Ovary (tissue), 9 donors: ENCODE results near the gene ANO10. TPM values are rescaled to one million over a fixed set of nuclear protein-coding genes. Genes with fewer than 3 reads are reported as not detected.

Source experiments
- DNase-seq, 5 donors: peaks; one replicate each; pipeline ENCODE4 v3.0.0-alpha.2; 2019 to 2020
- H3K27ac ChIP-seq, 2 donors: fragments of 200-600 bp; one replicate each; pipeline versions ENCODE4 v1.5.1 to v1.8.0; 2019 to 2022
- H3K27me3 ChIP-seq: fragments of 200-600 bp; one replicate; pipeline ENCODE4 v1.8.0; 2022
- H3K36me3 ChIP-seq: fragments of 200-600 bp; sonication (generic); one replicate; pipeline ENCODE4 v1.5.1; 2019
- H3K4me1 ChIP-seq: one replicate; pipeline ENCODE4 v1.8.1; 2013; ENCODE audit warnings: mild to moderate bottlenecking, moderate library complexity; ENCODE audit not compliant: insufficient read depth
- H3K4me3 ChIP-seq: fragments of 200-600 bp; sonication (generic); one replicate; pipeline ENCODE4 v1.5.1; 2017
- H3K9me3 ChIP-seq, 2 donors: fragments of 200-600 bp in 1 of 2; sonication (generic) in 1 of 2; one replicate each; pipeline versions ENCODE4 v1.5.1 to v1.8.1; 2013 to 2019; ENCODE audit warnings: mild to moderate bottlenecking in 1 of 2, moderate library complexity in 1 of 2
- EP300 ChIP-seq: sonication (generic); formaldehyde crosslinking; IDR thresholded peaks from one replicate; pipeline ENCODE4 v1.6.1; 2017; ENCODE audit warnings: antibody characterized with exemption
- POLR2A ChIP-seq: fragments of 450-650 bp; IDR thresholded peaks from one replicate; pipeline ENCODE4 v1.6.1; 2017; ENCODE audit warnings: antibody characterized with exemption, mild to moderate bottlenecking, moderate library complexity
- WGBS, 3 donors: extraction: QIAGEN DNeasy Blood & Tissue Kit in 1 of 3; methylation state at CpG; one replicate each; pipeline versions ENCODE4 v1.1.5 to v1.1.7; 2013 to 2017; 5-methylcytosine and 5-hydroxymethylcytosine counted together
- intact Hi-C, 4 donors: fragments of 100-400 bp; cut with DNase I; formaldehyde crosslinking; loops; one replicate each; pipeline versions ENCODE4 v1.11.0 to v1.15.1; 2022 to 2023
- polyA plus RNA-seq, 2 donors: library from polyadenylated mRNA; stranded (reverse); fragments of 200-250 nt in 1 of 2; fragments of 350-450 nt in 1 of 2; fragmentation: Illumina TruSeq in 1 of 2; extraction: RNeasy Lipid Tissue Mini Kit (QIAGEN cat#74804) in 1 of 2; gene quantifications; one replicate each; pipeline ENCODE4 v1.2.3, GENCODE V29; 2013 to 2014
- total RNA-seq, 7 donors: library from RNA; depleted of rRNA in 2 of 7; stranded (reverse); fragments of >200 nt in 2 of 7; fragmentation: NEBNext Ultra II Directional in 3 of 7; extraction: Animal tissue kit (Norgen Biotek cat#: 25700) in 3 of 7; gene quantifications; one replicate each; pipeline versions ENCODE4 v1.1.0 to v1.2.4, GENCODE V29; 2016 to 2023
- TF ChIP-seq, protein P1 (sequence below), 3 donors: fragments of 450-650 bp in 2 of 3; fragments of 200-600 bp in 1 of 3; IDR thresholded peaks; one replicate each; pipeline versions ENCODE4 v1.5.1 to v1.8.0; 2016 to 2022; ENCODE audit warnings: antibody characterized with exemption in 3 of 3, mild to moderate bottlenecking in 1 of 3
- donor health status: DM: no; HTN: no; CAD: no; lungs with moderate emphysema.
- donor health status: DM: no; HTN: no; CAD: no.
- donor health status: Bipolar disorder and iron deficiency.
- donor health status: DM: yes; HTN: yes; CAD: no.
- donor health status: DM: no; HTN: no; CAD: no.
- donor health status: DM: yes; HTN: yes; CAD: no.

Gene ANO10
- total and polyA plus RNA-seq, 9 donors: 12.2 to 58.7 (median 21.7) TPM

DNA sequence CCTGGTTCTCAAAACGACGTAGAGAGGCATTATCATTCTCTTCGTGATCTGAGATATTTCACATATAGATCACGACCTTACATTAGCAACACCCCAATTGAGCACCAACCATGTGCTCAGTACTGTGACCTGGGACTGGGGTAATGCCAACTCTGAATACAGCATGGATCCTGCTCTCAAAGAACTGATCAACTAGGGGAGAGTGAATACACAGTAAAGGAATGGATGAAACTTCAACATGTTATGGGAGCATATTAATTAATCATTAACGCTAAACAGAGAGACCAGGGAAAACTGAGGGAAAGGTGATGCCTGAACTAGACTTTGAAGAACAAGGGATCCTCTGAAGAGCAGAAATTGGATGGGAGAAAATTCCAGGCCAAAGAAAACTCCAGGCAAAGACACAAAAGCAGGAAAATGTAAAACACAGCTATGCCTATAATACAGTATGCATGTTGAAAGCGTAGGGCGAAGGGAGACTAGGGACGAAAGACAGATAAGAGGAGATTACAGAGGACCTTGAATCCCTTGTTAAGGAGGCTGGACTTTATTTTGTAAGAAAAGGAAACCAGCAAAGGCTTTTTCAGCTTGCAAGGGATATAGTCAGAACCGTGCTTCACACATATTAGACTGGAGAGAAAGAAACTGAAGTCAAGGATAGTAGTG lies 105.7 kb downstream of the ANO10 start:
- intact Hi-C loops: no loop called here
- no peak overlapping the region for H3K27ac ChIP-seq
- H3K9me3 ChIP-seq: no peaks in the 10 kb centered on the region
- no peak overlapping the region for H3K4me3 ChIP-seq
- no peaks in the 10 kb centered on the region for H3K4me1 ChIP-seq
- TF ChIP-seq, protein P1, sequence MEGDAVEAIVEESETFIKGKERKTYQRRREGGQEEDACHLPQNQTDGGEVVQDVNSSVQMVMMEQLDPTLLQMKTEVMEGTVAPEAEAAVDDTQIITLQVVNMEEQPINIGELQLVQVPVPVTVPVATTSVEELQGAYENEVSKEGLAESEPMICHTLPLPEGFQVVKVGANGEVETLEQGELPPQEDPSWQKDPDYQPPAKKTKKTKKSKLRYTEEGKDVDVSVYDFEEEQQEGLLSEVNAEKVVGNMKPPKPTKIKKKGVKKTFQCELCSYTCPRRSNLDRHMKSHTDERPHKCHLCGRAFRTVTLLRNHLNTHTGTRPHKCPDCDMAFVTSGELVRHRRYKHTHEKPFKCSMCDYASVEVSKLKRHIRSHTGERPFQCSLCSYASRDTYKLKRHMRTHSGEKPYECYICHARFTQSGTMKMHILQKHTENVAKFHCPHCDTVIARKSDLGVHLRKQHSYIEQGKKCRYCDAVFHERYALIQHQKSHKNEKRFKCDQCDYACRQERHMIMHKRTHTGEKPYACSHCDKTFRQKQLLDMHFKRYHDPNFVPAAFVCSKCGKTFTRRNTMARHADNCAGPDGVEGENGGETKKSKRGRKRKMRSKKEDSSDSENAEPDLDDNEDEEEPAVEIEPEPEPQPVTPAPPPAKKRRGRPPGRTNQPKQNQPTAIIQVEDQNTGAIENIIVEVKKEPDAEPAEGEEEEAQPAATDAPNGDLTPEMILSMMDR (IDR thresholded peaks at IDR 0.05): no peak
- no peak for TF ChIP-seq POLR2A
- no peaks in the 10 kb centered on the region for H3K27me3 ChIP-seq
- 67 to 78% (median 68%) methylated on average over 9 of the region's 9 CpGs for WGBS, 3 donors
- DNase-seq: no peak
- H3K36me3 ChIP-seq: no peaks in the 10 kb centered on the region

DNA sequence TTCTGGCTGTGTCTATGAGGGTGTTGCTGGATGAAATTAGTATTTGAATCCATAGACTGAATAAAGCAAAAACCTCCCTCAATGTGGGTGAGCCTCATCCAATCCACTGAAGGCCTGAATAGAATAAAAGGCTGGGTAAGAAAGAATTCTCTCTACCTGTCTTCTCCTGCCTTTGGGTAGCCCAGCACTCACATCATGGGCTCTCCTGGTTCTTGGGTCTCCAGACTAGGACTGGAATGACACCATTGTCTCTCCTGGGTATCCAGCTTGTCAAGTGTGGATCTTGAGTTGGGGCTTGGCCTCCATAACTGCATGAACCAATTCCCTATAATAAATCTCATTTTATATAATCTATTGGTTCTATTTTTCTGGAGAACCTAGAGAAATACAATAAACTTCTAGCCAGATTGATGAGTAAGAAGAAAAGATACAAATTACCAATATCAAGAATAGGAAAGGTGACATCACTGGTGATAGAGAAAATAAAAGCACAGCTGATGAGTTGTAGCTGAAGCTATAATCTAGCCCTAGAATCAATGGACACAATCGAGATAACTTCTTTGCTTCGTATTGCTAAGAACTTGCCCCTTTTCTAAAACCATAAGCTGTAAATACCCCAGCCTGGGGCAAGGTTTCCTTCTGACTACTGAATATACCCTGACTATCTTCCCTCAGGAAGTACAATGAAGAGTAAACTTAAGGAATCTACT lies 106.4 kb downstream of the ANO10 start:
- no peak for DNase-seq
- no peak overlapping the region for H3K27ac ChIP-seq
- H3K27me3 ChIP-seq: no peaks in the 10 kb centered on the region
- intact Hi-C loops: no loop called here
- no peak overlapping the region for H3K4me3 ChIP-seq
- H3K4me1 ChIP-seq: no peaks in the 10 kb centered on the region
- 90 to 95% (median 92%) methylated on average over 2 of the region's 2 CpGs for WGBS, 3 donors
- TF ChIP-seq POLR2A (no peak), EP300 (no peak)
- TF ChIP-seq, protein P1 (IDR thresholded peaks at IDR 0.05): no peak
- no peaks in the 10 kb centered on the region for H3K9me3 ChIP-seq
- no peaks in the 10 kb centered on the region for H3K36me3 ChIP-seq

DNA sequence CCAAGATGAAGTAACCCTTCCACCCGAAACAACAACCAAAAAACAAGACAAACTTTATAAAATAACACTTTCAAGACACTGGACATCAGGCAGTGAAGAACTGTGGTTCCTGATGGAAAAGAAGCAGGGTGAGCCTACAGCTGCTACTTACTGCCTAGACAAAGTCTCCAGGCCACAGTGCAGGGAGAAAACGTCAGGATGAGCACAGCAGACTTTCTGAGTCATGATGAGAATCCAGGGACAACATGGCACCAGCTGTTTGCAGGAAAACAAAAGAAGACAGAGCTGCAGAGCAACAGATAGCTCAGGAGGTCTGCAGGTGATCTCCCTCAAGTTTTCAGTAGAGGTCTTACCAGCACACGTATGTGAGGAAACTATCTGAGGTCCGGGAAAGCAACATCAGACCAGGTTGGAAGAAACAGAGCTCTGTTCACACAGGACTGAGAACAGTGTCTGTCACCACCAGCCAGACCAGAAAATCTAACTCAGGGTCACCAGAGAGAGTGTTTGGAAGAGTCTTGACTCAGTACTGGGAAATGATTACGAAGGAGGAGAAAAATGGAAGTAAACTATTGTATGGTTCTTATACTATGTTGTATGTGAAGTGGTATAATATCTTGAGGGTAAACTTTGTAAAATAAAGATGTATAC lies 108.9 kb downstream of the ANO10 start:
- no peak for DNase-seq
- TF ChIP-seq, protein P1 (IDR thresholded peaks at IDR 0.05): no peak
- TF ChIP-seq EP300 (no peak), POLR2A (no peak)
- Histone ChIP-seq H3K4me1 (no peaks in the 10 kb centered on the region), H3K9me3 (no peaks in the 10 kb centered on the region), H3K27me3 (no peaks in the 10 kb centered on the region), H3K27ac (no peak overlapping the region), H3K4me3 (no peak overlapping the region), H3K36me3 (no peaks in the 10 kb centered on the region)
- 73 to 82% (median 80%) methylated on average over 5 of the region's 5 CpGs for WGBS, 3 donors
- intact Hi-C loops: no loop called here

DNA sequence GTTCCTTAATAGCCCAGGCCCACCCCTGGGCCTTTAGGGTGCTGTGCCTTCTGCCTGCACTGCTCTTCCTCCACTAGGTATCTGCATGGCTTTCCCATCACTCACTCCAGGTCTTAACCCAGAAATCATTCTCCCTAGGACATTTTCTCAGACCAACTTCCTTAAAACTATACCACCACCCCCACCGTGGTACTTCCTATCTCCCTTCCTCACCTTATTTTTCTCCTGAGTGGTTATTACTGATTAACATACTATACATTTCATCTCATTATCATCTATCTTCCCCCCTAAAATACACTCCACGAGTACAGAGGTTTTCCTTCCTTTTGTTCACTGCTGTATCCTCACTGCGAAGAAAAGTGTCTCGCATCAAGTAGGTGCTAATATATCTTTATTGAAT lies 115.2 kb downstream of the ANO10 start:
- no peaks in the 10 kb centered on the region for H3K36me3 ChIP-seq
- H3K9me3 ChIP-seq: no peaks in the 10 kb centered on the region
- no peak overlapping the region for H3K4me3 ChIP-seq
- no peak for DNase-seq
- intact Hi-C loops: loop anchor here in 2 of 4 donors (10.0 kb wide), 2 partner anchors 342 to 552 kb away; no protein-coding TSS in a partner anchor
- 65 to 80% (median 65%) methylated on average over 4 of the region's 4 CpGs for WGBS, 3 donors
- H3K4me1 ChIP-seq: no peaks in the 10 kb centered on the region
- TF ChIP-seq EP300: no peak
- TF ChIP-seq, protein P1 (IDR thresholded peaks at IDR 0.05): no peak
- TF ChIP-seq POLR2A: no peak
- no peak overlapping the region for H3K27ac ChIP-seq
- H3K27me3 ChIP-seq: no peaks in the 10 kb centered on the region
